MM.1S (cell line): ENCODE measurements around the gene PCDHGA5.

Experiments used
- DNase-seq: peaks from one replicate; pipeline ENCODE4 v3.0.0-alpha.2; 2015
- H2AFZ ChIP-seq: fragments of 300-600 bp; sonication (generic); 2 replicates; pipeline ENCODE4 v1.6.0; 2016; ENCODE audit warnings: antibody characterized with exemption, low read length
- H3F3A ChIP-seq: fragments of 300-600 bp; sonication (generic); 2 replicates; pipeline ENCODE4 v1.6.1; 2016; ENCODE audit warnings: mild to moderate bottlenecking, antibody characterized with exemption, low read length, moderate library complexity, mixed read lengths; ENCODE audit not compliant: insufficient read depth
- H3K27ac ChIP-seq: fragments of 300-600 bp; sonication (generic); 2 replicates; pipeline ENCODE4 v1.5.1; 2016; ENCODE audit warnings: mild to moderate bottlenecking, low read length
- H3K27me3 ChIP-seq: fragments of 300-600 bp; sonication (generic); replicated peaks from 2 replicates; pipeline ENCODE4 v1.6.0; 2016; ENCODE audit warnings: low read length; ENCODE audit not compliant: insufficient read depth
- H3K36me3 ChIP-seq: fragments of 300-600 bp; sonication (generic); replicated peaks from 2 replicates; pipeline ENCODE4 v1.6.1; 2016; ENCODE audit warnings: mild to moderate bottlenecking, low read length, mixed read lengths; ENCODE audit not compliant: insufficient read depth
- H3K4me1 ChIP-seq: fragments of 300-600 bp; sonication (generic); 2 replicates; pipeline ENCODE4 v1.6.1; 2016; ENCODE audit warnings: low read length, mixed read lengths
- H3K4me2 ChIP-seq: fragments of 300-600 bp; sonication (generic); 2 replicates; pipeline ENCODE4 v1.6.0; 2016; ENCODE audit warnings: low read depth, low read length
- H3K4me3 ChIP-seq: fragments of 300-600 bp; sonication (generic); 2 replicates; pipeline ENCODE4 v1.5.1; 2016; ENCODE audit warnings: low read length, mixed read lengths
- H3K79me2 ChIP-seq: fragments of 300-600 bp; sonication (generic); 2 replicates; pipeline ENCODE4 v1.6.1; 2016; ENCODE audit warnings: mixed run types, low read length, mixed read lengths
- H3K9ac ChIP-seq: fragments of 300-600 bp; sonication (generic); 2 replicates; pipeline ENCODE4 v1.6.1; 2016; ENCODE audit warnings: low read length, mixed read lengths
- H3K9me2 ChIP-seq: fragments of 300-600 bp; sonication (generic); replicated peaks from 2 replicates; pipeline ENCODE4 v1.6.1; 2016; ENCODE audit warnings: mild to moderate bottlenecking, low read length, mixed read lengths; ENCODE audit not compliant: insufficient read depth
- H3K9me3 ChIP-seq: fragments of 300-600 bp; sonication (generic); replicated peaks from 2 replicates; pipeline ENCODE4 v1.6.1; 2016; ENCODE audit warnings: mild to moderate bottlenecking, low read length, mixed read lengths; ENCODE audit not compliant: insufficient read depth
- H4K20me1 ChIP-seq: fragments of 300-600 bp; sonication (generic); 2 replicates; pipeline ENCODE4 v1.6.1; 2016; ENCODE audit warnings: mild to moderate bottlenecking, low read length, moderate library complexity, mixed read lengths; ENCODE audit not compliant: insufficient read depth
- CTCF ChIP-seq: fragments of 300-600 bp; sonication (generic); IDR thresholded peaks from 2 replicates; pipeline ENCODE4 v1.5.1; 2016; ENCODE audit warnings: antibody characterized with exemption, low read length, mixed read lengths
- EZH2 ChIP-seq: fragments of 300-600 bp; sonication (generic); optimal IDR thresholded peaks from 2 replicates; pipeline ENCODE3; 2017; ENCODE audit warnings: low read depth, mild to moderate bottlenecking, antibody characterized with exemption, low read length, mixed read lengths
- EZH2phosphoT487 ChIP-seq: fragments of 300-600 bp; sonication (generic); IDR thresholded peaks from 2 replicates; pipeline ENCODE4 v1.6.1; 2018; ENCODE audit warnings: antibody characterized with exemption, low read length

The PCDHGA5 gene

GRCh38 chr5:141366016-141366896 is 2.3 kb downstream of the PCDHGA5 start:
- TF ChIP-seq EZH2 (no peak), CTCF (no peak)
- no peaks in the 10 kb centered on the region for H3K36me3 ChIP-seq
- no peaks in the 10 kb centered on the region for H3K9me3 ChIP-seq

GRCh38 chr5:141369994-141370848 is 6.3 kb downstream of the PCDHGA5 start, which contains the start of gene PCDHGB3:
Gene PCDHGB3, plus strand, starts transcription at chr5:141370242. Its CDS starts 153 bp downstream, at chr5:141370395.
- H3K9me2 ChIP-seq = no peaks in the 10 kb centered on the region
- no peaks in the 10 kb centered on the region for H3K36me3 ChIP-seq
- no peaks in the 10 kb centered on the region for H3F3A ChIP-seq
- no peaks in the 10 kb centered on the region for H3K79me2 ChIP-seq
- H3K4me2 ChIP-seq = peak within 1 kb of the TSS; percentile 92
- H3K9ac ChIP-seq = peak within 1 kb of the TSS; percentile 30; the same call in 1 of the 2 replicates
- TF ChIP-seq EZH2phosphoT487 (no peak), CTCF (peak; percentile 73), EZH2 (no peak)
- H4K20me1 ChIP-seq = no peaks in the 10 kb centered on the region
- peak; percentile 82 for DNase-seq
- H3K27ac ChIP-seq = no peak within 1 kb of the TSS
- H3K4me3 ChIP-seq = peak within 1 kb of the TSS; percentile 68
- peak within 1 kb of the TSS; percentile 98 for H2AFZ ChIP-seq
- H3K9me3 ChIP-seq = no peaks in the 10 kb centered on the region
- H3K27me3 ChIP-seq = no peaks in the 10 kb centered on the region; the same call in 1 of the 2 replicates
- H3K4me1 ChIP-seq = no peaks in the 10 kb centered on the region

More at GRCh38 chr5:141366016-141366896, 2.3 kb downstream of the PCDHGA5 start:
- H3K9me2 ChIP-seq = no peaks in the 10 kb centered on the region
- no peak overlapping the region for H3K4me2 ChIP-seq
- no peak for DNase-seq
- no peaks in the 10 kb centered on the region for H3K4me1 ChIP-seq
- H3K27ac ChIP-seq = no peak overlapping the region
- no peaks in the 10 kb centered on the region for H3K79me2 ChIP-seq
- H4K20me1 ChIP-seq = no peaks in the 10 kb centered on the region
- no peaks in the 10 kb centered on the region for H3F3A ChIP-seq
- no peak overlapping the region for H3K9ac ChIP-seq
- H3K4me3 ChIP-seq = no peak overlapping the region
- H3K27me3 ChIP-seq = no peaks in the 10 kb centered on the region; the same call in none of the 2 replicates
- no peak overlapping the region for H2AFZ ChIP-seq

- H3K9me2 ChIP-seq = no peaks in the 10 kb centered on the region
- H3K27ac ChIP-seq = no peak overlapping the region
- H3K9ac ChIP-seq = no peak overlapping the region
- H3K4me1 ChIP-seq = no peaks in the 10 kb centered on the region
- no peak overlapping the region for H3K4me3 ChIP-seq
- H3K79me2 ChIP-seq = no peaks in the 10 kb centered on the region
- no peaks in the 10 kb centered on the region for H3K9me3 ChIP-seq
- TF ChIP-seq CTCF (no peak), EZH2phosphoT487 (no peak), EZH2 (no peak)
- no peak for DNase-seq
- no peaks in the 10 kb centered on the region for H3K27me3 ChIP-seq
- no peaks in the 10 kb centered on the region for H4K20me1 ChIP-seq
- H3F3A ChIP-seq = no peaks in the 10 kb centered on the region
- H3K4me2 ChIP-seq = no peak overlapping the region
- H2AFZ ChIP-seq = no peak overlapping the region
- H3K36me3 ChIP-seq = no peaks in the 10 kb centered on the region
Measured at GRCh38 chr5:141371572-141372475, 7.9 kb downstream of the PCDHGA5 start.
